Hepatocyte (in vitro differentiated cells): ENCODE results near the gene TRABD.

Source experiments
- CTCF ChIP-seq: fragments of 200-600 bp; sonication (generic); IDR thresholded peaks from 2 replicates; pipeline ENCODE4 v1.5.1; 2016; ENCODE audit warnings: antibody characterized with exemption, mild to moderate bottlenecking; ENCODE audit not compliant: poor library complexity
- EZH2 ChIP-seq: fragments of 200-600 bp; sonication (generic); IDR thresholded peaks from 2 replicates; pipeline ENCODE4 v1.6.1; 2016; ENCODE audit warnings: antibody characterized with exemption, mild to moderate bottlenecking, borderline replicate concordance
- EZH2phosphoT487 ChIP-seq: fragments of 200-600 bp; sonication (generic); IDR thresholded peaks from one replicate; pipeline ENCODE4 v1.6.1; 2018; ENCODE audit warnings: antibody characterized with exemption, mild to moderate bottlenecking, low read depth, moderate library complexity; ENCODE audit not compliant: unreplicated experiment, severe bottlenecking

DNA sequence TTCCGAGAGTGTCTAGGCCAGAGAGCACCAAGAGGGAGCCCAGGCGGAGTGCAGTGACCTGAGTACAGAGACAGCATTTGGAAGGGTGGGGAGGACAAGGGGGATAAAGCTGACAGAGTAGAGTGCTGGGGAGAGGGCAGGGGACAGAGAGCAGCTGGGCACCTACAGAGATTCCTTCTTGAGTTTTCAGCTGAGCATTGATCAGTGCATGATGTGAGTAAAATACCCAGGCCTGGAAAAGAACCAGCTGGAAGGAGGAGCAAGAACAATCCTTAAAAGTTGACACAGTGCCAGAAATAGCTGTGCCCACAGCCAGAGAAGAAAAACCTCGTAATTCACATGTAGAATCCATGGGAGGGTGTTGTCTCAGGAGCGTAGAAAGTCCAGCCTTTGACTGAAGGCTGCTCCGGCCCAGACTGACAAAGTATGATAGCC, 49.1 kb upstream of the TRABD start:
- TF ChIP-seq CTCF (no peak), EZH2 (no peak), EZH2phosphoT487 (no peak)
